ENCODE measurements around the gene PPP2R2C.

DNA sequence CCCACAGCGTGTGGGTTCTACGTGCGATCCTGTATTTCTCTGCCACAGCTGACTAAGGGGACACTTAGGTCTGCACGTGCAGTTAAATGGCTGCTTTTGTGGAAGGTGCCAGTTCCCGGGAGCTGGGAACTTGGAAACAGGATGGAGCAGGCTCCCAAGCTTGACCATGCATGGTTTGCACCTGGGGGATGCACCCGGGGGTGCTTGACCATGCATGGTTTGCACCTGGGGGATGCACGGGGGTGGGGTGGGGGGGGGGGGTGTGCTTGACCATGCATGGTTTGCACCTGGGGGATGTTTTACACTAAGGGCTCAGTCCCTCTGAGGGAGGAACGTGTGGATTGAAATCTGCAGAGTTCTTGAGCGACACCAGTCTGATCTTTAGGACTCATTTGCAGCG lies 197.1 kb downstream of the PPP2R2C start:
- TF ChIP-seq, protein P1, sequence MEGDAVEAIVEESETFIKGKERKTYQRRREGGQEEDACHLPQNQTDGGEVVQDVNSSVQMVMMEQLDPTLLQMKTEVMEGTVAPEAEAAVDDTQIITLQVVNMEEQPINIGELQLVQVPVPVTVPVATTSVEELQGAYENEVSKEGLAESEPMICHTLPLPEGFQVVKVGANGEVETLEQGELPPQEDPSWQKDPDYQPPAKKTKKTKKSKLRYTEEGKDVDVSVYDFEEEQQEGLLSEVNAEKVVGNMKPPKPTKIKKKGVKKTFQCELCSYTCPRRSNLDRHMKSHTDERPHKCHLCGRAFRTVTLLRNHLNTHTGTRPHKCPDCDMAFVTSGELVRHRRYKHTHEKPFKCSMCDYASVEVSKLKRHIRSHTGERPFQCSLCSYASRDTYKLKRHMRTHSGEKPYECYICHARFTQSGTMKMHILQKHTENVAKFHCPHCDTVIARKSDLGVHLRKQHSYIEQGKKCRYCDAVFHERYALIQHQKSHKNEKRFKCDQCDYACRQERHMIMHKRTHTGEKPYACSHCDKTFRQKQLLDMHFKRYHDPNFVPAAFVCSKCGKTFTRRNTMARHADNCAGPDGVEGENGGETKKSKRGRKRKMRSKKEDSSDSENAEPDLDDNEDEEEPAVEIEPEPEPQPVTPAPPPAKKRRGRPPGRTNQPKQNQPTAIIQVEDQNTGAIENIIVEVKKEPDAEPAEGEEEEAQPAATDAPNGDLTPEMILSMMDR (IDR thresholded peaks at IDR 0.05), result no peak
- no peak for TF ChIP-seq POLR2A (IDR thresholded peaks at IDR 0.05)

Data from body of pancreas (tissue), 4 donors.